Testis (tissue), 3 donors: ENCODE results near the gene RCOR3. TPM values are rescaled to one million over a fixed set of nuclear protein-coding genes. Genes with fewer than 3 reads are reported as not detected.

Experiments used
- DNase-seq: peaks from one replicate; pipeline ENCODE4 v3.0.0-alpha.2; 2019
- H3K27ac ChIP-seq, 2 donors: fragments of 200-600 bp; sonication (generic); one replicate each; pipeline ENCODE4 v1.5.1; 2019
- H3K27me3 ChIP-seq: fragments of 200-600 bp; sonication (generic); one replicate; pipeline ENCODE4 v1.5.1; 2019
- H3K36me3 ChIP-seq: fragments of 200-600 bp; sonication (generic); one replicate; pipeline ENCODE4 v1.5.1; 2017; ENCODE audit warnings: low read depth; ENCODE audit errors: missing control alignments
- H3K4me1 ChIP-seq: fragments of 200-600 bp; sonication (generic); one replicate; pipeline ENCODE4 v1.5.1; 2019
- H3K4me3 ChIP-seq, 2 donors: fragments of 200-600 bp; sonication (generic); one replicate each; pipeline ENCODE4 v1.5.1; 2017 to 2019
- H3K9me3 ChIP-seq: fragments of 200-600 bp; sonication (generic); one replicate; pipeline ENCODE4 v1.5.1; 2017
- POLR2A ChIP-seq: fragments of 450-650 bp; IDR thresholded peaks from one replicate; pipeline ENCODE4 v1.6.1; 2017; ENCODE audit warnings: antibody characterized with exemption, mild to moderate bottlenecking, moderate library complexity
- WGBS, 2 donors: methylation state at CpG; one replicate each; pipeline ENCODE4 v1.1.5; 2018; 5-methylcytosine and 5-hydroxymethylcytosine counted together
- intact Hi-C: fragments of 100-400 bp; cut with DNase I; formaldehyde crosslinking; loops from one replicate; pipeline ENCODE4 v1.15.1; 2023; ENCODE audit warnings: low total_unique reads
- polyA plus RNA-seq: library from polyadenylated mRNA; stranded (reverse); fragments of 350-450 nt; fragmentation: Illumina TruSeq; extraction: RNeasy Lipid Tissue Mini Kit (QIAGEN cat#74804); gene quantifications from one replicate; pipeline ENCODE4 v1.2.3, GENCODE V29; 2014; ENCODE audit warnings: low read depth, low replicate concordance; ENCODE audit not compliant: insufficient read depth
- total RNA-seq, 2 donors: library from RNA; depleted of rRNA; stranded (reverse); fragments of >200 nt; gene quantifications; one replicate each; pipeline ENCODE4 v1.2.3, GENCODE V29; 2016
- TF ChIP-seq, protein P1 (sequence below), 3 experiments: fragments of 450-650 bp in 2 of 3; fragments of 200-600 bp in 1 of 3; sonication (generic) in 1 of 3; IDR thresholded peaks; one replicate each; pipeline ENCODE4 v1.5.1; 2016 to 2019; ENCODE audit warnings: antibody characterized with exemption in 3 of 3, mild to moderate bottlenecking in 2 of 3, moderate library complexity in 1 of 3

The RCOR3 gene
- total and polyA plus RNA-seq, 3 donors from 2014 or later, result 114 to 141 (median 128) TPM

DNA sequence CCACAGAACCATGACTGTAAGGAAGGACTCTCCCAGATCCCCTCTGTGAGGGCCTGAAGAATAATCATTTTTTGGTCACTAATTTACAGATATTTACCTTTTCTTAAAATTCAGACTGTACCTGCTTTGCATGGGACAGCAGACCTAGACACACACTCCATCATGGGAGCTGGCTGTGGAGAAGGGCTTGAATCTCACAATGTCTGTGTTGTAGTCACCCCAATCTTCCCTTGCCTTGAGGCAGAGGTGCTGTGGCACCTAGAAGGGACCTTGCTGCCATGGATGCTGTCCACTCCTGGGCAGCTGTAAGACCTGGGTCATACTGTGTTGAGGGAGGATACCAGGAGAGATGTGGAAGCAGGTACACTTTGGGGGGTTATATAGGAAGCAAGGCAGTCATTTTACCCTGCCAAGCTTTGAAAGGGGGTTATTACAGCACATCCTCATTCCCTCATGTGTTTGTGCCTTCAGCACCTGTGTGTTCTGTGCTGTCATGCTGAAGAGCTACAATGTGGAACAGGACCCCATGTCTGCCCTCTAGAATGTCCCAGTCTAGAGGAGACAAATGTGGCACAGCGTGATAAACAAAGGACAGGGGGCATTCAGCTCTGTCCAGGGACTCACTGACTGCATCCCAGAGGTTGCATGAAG is 94.5 kb downstream of the RCOR3 start:
- no peaks in the 10 kb centered on the region for H3K9me3 ChIP-seq
- no peak overlapping the region for H3K4me3 ChIP-seq
- H3K4me1 ChIP-seq, result no peaks in the 10 kb centered on the region
- TF ChIP-seq POLR2A, result no peak
- TF ChIP-seq, protein P1, sequence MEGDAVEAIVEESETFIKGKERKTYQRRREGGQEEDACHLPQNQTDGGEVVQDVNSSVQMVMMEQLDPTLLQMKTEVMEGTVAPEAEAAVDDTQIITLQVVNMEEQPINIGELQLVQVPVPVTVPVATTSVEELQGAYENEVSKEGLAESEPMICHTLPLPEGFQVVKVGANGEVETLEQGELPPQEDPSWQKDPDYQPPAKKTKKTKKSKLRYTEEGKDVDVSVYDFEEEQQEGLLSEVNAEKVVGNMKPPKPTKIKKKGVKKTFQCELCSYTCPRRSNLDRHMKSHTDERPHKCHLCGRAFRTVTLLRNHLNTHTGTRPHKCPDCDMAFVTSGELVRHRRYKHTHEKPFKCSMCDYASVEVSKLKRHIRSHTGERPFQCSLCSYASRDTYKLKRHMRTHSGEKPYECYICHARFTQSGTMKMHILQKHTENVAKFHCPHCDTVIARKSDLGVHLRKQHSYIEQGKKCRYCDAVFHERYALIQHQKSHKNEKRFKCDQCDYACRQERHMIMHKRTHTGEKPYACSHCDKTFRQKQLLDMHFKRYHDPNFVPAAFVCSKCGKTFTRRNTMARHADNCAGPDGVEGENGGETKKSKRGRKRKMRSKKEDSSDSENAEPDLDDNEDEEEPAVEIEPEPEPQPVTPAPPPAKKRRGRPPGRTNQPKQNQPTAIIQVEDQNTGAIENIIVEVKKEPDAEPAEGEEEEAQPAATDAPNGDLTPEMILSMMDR (IDR thresholded peaks at IDR 0.05), result no peak
- no peak overlapping the region for H3K27ac ChIP-seq
- no peaks in the 10 kb centered on the region for H3K27me3 ChIP-seq
- 0% methylated on average over 1 of the region's 1 CpG for WGBS, 2 donors
- no peaks in the 10 kb centered on the region for H3K36me3 ChIP-seq
- intact Hi-C loops, result no loop called here
- no peak for DNase-seq

DNA sequence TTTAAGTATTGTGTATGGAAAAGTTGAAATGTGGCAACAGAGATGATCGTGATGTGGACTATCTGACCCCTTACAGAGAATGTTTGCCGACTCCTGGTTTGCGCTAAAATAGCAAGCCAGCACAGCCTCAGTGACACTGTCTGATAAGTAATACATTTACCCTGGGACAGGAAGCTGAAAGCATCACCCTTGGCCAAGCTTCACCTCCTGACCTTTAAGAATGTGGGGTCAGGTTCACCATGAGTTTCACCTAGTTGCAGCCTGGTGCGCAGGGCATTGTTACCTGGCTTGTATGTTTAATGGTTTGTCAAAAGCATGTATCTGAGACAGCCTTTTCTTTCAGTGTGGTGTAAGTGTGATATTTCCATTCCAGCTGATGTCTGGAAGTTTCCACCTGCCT is 96.7 kb downstream of the RCOR3 start:
- Histone ChIP-seq H3K27me3 (no peaks in the 10 kb centered on the region), H3K27ac (no peak overlapping the region), H3K4me3 (no peak overlapping the region), H3K36me3 (no peaks in the 10 kb centered on the region), H3K4me1 (no peaks in the 10 kb centered on the region), H3K9me3 (no peaks in the 10 kb centered on the region)
- 86 to 97% methylated on average over 4 of the region's 4 CpGs for WGBS, 2 donors
- intact Hi-C loops, result no loop called here
- no peak for DNase-seq
- TF ChIP-seq POLR2A, result no peak
- TF ChIP-seq, protein P1 (IDR thresholded peaks at IDR 0.05), result no peak

DNA sequence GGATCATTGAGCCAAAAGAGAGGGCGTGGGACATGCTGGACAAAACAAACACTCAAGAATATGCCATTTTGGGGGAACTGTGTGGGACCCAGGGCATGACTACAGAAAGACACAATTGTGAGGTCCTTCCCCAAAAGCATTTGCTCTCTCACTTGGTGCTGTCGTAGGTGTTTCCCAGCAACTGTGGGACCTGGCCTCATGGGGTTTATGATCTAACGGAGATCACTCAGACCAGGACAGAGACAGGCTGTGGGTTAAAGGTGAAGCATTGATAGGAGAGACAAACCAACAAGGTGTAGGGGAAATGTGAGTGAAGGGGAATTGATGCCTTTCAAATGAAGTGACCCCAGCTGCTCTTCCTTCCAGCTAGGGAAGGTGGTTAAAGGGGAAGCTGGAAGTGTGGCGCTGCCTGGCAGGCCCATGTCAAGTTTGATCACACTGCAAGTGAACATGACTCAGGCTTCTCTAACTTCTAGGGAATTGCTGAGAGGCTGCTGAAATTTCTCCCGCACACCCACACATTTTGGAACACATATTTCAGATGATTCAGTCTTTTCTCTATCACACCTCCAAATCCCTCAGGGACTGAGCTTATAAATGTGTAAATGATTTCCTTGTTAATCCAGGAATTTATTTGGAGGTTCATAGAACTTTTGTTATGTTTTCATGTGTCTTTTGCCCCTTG is 97.7 kb downstream of the RCOR3 start:
- 60 to 70% methylated on average over 5 of the region's 5 CpGs for WGBS, 2 donors
- H3K9me3 ChIP-seq, result no peaks in the 10 kb centered on the region
- no peak for DNase-seq

DNA sequence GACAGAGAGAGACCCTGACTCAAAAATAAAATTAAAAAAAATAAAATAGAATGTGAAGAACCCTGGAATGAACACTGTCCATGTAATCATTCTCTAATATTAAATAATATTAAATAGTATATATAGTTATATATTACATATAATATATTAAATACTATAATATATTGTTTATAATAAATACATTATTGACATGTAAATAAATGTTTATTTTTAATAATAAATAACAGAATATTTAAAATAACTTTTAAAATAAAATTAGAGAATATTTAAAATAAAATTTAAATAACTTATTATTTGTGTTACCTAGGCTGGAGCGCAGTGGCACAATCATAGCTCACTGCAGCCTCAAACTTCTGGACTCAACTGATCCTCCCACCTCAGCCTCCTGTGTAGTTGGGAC is 99.5 kb downstream of the RCOR3 start:
- TF ChIP-seq POLR2A, result no peak
- TF ChIP-seq, protein P1 (IDR thresholded peaks at IDR 0.05), result no peak
- Histone ChIP-seq H3K4me3 (no peak overlapping the region), H3K4me1 (no peaks in the 10 kb centered on the region), H3K27me3 (no peaks in the 10 kb centered on the region), H3K36me3 (no peaks in the 10 kb centered on the region), H3K27ac (no peak overlapping the region), H3K9me3 (no peaks in the 10 kb centered on the region)
- DNase-seq, result no peak
- intact Hi-C loops, result no loop called here
- 96 to 97% methylated on average over 1 of the region's 1 CpG for WGBS, 2 donors

More for the DNA sequence above, 97.7 kb downstream of the RCOR3 start:
- no peak for TF ChIP-seq POLR2A
- TF ChIP-seq, protein P1 (IDR thresholded peaks at IDR 0.05), result no peak
- Histone ChIP-seq H3K4me3 (no peak overlapping the region), H3K27ac (no peak overlapping the region), H3K36me3 (no peaks in the 10 kb centered on the region), H3K4me1 (no peaks in the 10 kb centered on the region), H3K27me3 (no peaks in the 10 kb centered on the region)
- intact Hi-C loops, result no loop called here
